Vagina (tissue), 2 donors: ENCODE measurements around the gene PPP1R13B. TPM values are rescaled to one million over a fixed set of nuclear protein-coding genes. Genes with fewer than 3 reads are reported as not detected.

ENCODE experiments used
- DNase-seq, 2 donors: peaks; one replicate each; pipeline ENCODE4 v3.0.0-alpha.2; 2017; ENCODE audit errors: extremely low spot score in 2 of 2
- H3K27ac ChIP-seq: fragments of 200-600 bp; sonication (generic); one replicate; pipeline ENCODE4 v1.5.1; 2019
- H3K27me3 ChIP-seq: fragments of 200-600 bp; sonication (generic); one replicate; pipeline ENCODE4 v1.5.1; 2019
- H3K36me3 ChIP-seq, 2 donors: fragments of 200-600 bp; sonication (generic); one replicate each; pipeline ENCODE4 v1.5.1; 2017 to 2019
- H3K4me1 ChIP-seq: fragments of 200-600 bp; sonication (generic); one replicate; pipeline ENCODE4 v1.5.1; 2019
- H3K4me3 ChIP-seq, 2 donors: fragments of 200-600 bp; sonication (generic); 1 replicate in 1 of 2; 2 replicates in 1 of 2; pipeline ENCODE4 v1.5.1; 2016 to 2019
- H3K9me3 ChIP-seq: fragments of 200-600 bp; sonication (generic); one replicate; pipeline ENCODE4 v1.5.1; 2019
- POLR2A ChIP-seq, 2 donors: fragments of 450-650 bp; IDR thresholded peaks; one replicate each; pipeline ENCODE4 v1.6.1; 2017; ENCODE audit warnings: antibody characterized with exemption in 2 of 2, mild to moderate bottlenecking in 2 of 2, moderate library complexity in 2 of 2
- POLR2AphosphoS5 ChIP-seq, 2 donors: sonication (generic); formaldehyde crosslinking; IDR thresholded peaks; one replicate each; pipeline ENCODE4 v1.9.0; 2017; ENCODE audit warnings: antibody characterized with exemption in 2 of 2, mild to moderate bottlenecking in 2 of 2, low read depth in 1 of 2; ENCODE audit not compliant: insufficient read depth in 1 of 2
- intact Hi-C: fragments of 100-400 bp; cut with DNase I; formaldehyde crosslinking; loops from one replicate; pipeline ENCODE4 v1.15.1; 2023
- total RNA-seq: library from RNA; depleted of rRNA; stranded (reverse); fragments of >200 nt; gene quantifications from one replicate; pipeline ENCODE4 v1.2.3, GENCODE V29; 2016
- TF ChIP-seq, protein P1 (sequence below), 3 experiments: fragments of 450-650 bp in 2 of 3; fragments of 200-600 bp in 1 of 3; sonication (generic) in 1 of 3; IDR thresholded peaks; one replicate each; pipeline ENCODE4 v1.5.1; 2017 to 2019; ENCODE audit warnings: antibody characterized with exemption in 3 of 3, mild to moderate bottlenecking in 2 of 3, moderate library complexity in 2 of 3

The PPP1R13B gene
- total RNA-seq, 1 donor from 2014 or later = 34.1 TPM

DNA sequence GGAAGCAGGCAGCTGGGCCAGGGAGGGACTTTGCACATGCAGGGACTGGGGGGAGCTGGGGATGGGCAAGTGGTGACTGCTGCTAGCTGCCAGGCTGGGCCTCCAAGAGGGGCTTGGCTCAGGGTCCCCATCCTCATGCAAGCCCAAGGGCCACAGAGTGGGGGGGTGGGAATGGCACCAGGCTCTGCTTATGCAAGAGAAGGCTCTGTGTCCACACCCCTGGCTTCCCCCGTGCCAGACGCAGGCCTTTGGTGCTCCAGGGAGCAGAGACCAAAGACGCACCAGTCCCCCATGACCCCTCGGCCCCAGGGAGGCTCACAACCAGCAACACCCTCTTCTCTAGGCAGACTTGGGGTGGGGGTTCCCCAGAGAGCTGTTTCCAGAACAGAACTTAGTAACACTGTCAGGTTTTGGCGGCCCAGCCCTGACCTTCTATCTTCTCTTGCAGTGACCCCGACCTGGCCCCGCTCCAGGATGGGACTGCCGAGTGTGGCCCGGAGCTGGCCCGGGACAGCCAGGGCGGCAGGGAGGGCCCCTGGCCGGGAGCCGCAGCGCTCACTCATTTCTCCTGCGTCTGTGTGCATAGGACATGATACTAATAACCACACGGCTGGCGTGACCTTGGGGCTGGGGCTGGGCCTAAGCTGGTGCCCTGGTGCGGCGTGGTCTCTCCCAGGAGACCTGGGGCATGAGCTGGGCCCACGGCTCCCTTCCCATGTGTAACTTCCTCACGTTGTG lies 146.5 kb downstream of the PPP1R13B start:
- TF ChIP-seq POLR2AphosphoS5 (IDR thresholded peaks at IDR 0.05; ENCODE audit: insufficient read depth in 1 of 2, low read depth in 1 of 2) = no peak
- TF ChIP-seq, protein P1, sequence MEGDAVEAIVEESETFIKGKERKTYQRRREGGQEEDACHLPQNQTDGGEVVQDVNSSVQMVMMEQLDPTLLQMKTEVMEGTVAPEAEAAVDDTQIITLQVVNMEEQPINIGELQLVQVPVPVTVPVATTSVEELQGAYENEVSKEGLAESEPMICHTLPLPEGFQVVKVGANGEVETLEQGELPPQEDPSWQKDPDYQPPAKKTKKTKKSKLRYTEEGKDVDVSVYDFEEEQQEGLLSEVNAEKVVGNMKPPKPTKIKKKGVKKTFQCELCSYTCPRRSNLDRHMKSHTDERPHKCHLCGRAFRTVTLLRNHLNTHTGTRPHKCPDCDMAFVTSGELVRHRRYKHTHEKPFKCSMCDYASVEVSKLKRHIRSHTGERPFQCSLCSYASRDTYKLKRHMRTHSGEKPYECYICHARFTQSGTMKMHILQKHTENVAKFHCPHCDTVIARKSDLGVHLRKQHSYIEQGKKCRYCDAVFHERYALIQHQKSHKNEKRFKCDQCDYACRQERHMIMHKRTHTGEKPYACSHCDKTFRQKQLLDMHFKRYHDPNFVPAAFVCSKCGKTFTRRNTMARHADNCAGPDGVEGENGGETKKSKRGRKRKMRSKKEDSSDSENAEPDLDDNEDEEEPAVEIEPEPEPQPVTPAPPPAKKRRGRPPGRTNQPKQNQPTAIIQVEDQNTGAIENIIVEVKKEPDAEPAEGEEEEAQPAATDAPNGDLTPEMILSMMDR (IDR thresholded peaks at IDR 0.05) = no peak
- TF ChIP-seq POLR2A (IDR thresholded peaks at IDR 0.05) = no peak
- Histone ChIP-seq H3K27me3 (no peaks in the 10 kb centered on the region), H3K27ac (no peak overlapping the region), H3K4me1 (peaks cover 36% of the 10 kb centered on the region), H3K9me3 (no peaks in the 10 kb centered on the region), H3K36me3 (peaks cover 0 to 53% of the 10 kb centered on the region in 2 donors), H3K4me3 (no peak overlapping the region)
- intact Hi-C loops = no loop called here
- no peak for DNase-seq

DNA sequence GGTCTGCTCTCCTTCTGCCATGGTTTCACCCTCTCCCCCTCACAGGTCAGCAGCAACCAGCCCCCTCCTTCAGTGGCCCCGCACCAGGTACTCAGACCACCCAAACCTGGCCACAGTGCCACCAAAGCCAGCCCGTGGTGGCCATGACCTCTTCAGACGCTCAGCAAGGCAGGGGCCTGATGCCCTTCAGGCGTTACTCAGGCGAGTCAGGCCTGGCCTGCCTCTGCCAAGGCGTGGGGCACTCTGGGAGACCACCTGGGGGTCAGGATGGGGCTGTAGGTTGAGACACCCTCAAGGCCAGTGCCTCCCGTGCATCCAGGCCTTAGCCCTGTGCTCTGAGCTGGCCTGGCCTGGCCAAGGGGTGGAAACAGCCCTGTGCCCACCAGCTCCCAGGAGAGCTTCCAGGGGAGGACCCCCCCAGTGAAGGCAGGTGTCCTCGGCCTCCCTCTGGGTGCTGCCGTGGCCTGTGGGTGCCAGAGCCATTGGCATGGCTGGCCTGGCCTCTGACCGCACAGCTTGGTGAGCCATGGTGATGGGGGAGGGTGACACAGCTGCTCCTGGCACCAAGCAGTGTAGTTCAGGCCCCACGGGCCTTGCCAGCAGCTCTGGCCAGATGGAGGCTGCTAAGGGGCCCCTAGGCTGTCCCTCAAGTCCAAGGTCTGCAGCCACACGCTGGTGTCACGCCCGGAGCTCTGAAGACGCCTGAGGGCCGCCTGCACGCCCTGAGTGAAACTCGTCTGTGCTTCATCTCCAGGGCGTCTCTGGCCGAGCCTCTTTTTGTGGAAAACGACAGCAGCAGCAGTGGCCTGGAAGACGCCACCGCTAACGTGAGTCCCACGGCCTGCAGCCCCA lies 147.2 kb downstream of the PPP1R13B start:
- H3K27ac ChIP-seq = no peak overlapping the region
- peaks cover 43% of the 10 kb centered on the region for H3K4me1 ChIP-seq
- TF ChIP-seq POLR2AphosphoS5 (IDR thresholded peaks at IDR 0.05; ENCODE audit: insufficient read depth in 1 of 2, low read depth in 1 of 2) (peak in 1 of 2 donors; percentile 10), POLR2A (IDR thresholded peaks at IDR 0.05) (no peak)
- TF ChIP-seq, protein P1 (IDR thresholded peaks at IDR 0.05) = no peak
- no peaks in the 10 kb centered on the region for H3K27me3 ChIP-seq
- peaks cover 0 to 53% of the 10 kb centered on the region in 2 donors for H3K36me3 ChIP-seq
- DNase-seq = peak in 1 of 2 donors; percentile 94
- H3K9me3 ChIP-seq = no peaks in the 10 kb centered on the region
- intact Hi-C loops = no loop called here
- no peak overlapping the region for H3K4me3 ChIP-seq

DNA sequence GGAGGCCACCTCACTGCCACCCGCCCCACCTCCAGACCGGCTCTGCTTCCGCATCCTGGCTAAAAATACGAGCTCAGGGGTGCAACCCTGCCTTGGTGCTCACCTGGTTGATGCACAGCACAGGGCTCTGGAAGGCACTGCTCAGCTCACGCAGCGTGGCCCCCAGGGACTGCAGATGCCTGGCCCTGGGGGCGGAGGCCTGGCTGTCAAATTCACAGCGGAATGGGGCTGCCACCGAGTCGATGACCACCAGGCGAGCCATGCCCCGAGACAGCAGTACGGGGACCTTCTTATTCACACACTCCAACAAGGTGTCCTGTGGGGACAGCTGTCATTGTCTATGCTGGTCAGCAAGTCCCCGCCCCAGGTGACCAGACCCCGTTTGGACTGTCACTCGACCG lies 148.1 kb downstream of the PPP1R13B start:
- Histone ChIP-seq H3K4me3 (no peak overlapping the region), H3K27me3 (no peaks in the 10 kb centered on the region), H3K36me3 (peaks cover 6 to 58% of the 10 kb centered on the region in 2 donors), H3K4me1 (peaks cover 43% of the 10 kb centered on the region), H3K9me3 (no peaks in the 10 kb centered on the region), H3K27ac (no peak overlapping the region)
- intact Hi-C loops = no loop called here
- TF ChIP-seq POLR2A (IDR thresholded peaks at IDR 0.05) (no peak), POLR2AphosphoS5 (IDR thresholded peaks at IDR 0.05; ENCODE audit: insufficient read depth in 1 of 2, low read depth in 1 of 2) (no peak)
- TF ChIP-seq, protein P1 (IDR thresholded peaks at IDR 0.05) = no peak
- DNase-seq = no peak

DNA sequence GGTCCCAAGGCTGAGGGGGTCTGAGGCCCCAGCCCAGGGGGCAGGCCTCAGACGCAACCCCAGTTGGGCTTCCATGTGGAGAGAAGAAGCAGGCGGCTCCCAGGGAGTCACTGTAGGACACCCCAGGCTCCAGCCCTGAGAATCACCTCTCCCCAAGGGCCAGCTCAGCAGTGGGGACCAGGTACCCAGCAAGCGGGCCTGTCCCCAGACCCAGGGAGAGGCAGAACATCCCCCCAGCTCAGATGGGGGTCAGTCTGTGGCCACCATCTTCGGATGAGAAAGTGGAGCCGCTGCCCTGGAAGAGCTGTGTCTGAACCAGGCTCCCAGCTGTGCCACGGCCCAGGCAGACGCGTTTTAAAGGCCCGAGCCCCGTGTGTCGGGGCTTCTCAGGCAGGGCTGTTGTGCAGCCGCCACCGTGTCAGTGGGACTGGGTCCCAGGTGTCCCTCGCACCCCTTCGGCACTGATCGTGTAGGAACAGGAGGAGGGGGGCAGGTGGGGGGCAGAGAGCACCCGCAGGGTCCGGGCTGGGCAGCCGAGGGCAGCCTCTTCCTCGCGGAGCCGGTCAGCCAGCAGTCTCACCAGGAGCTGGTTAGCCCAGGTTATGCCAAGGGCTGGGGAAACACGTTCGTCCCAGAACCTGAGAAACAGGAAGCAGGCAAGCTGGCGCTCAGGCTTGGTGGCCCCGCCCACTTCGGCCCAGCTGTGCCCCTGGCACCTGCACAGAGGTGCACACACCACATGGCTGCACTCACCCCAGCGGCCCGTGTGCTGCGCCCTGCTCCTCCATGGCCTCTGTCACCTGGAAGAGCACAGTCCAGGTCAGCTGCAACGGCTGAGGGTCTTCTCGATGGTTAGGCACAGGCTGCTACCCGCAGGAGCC lies 148.8 kb downstream of the PPP1R13B start:
- intact Hi-C loops = no loop called here
- TF ChIP-seq, protein P1 (IDR thresholded peaks at IDR 0.05) = no peak
- TF ChIP-seq POLR2AphosphoS5 (IDR thresholded peaks at IDR 0.05; ENCODE audit: insufficient read depth in 1 of 2, low read depth in 1 of 2) = peak in 1 of 2 donors; percentile 22
- peak overlapping the region; percentile 62 for H3K27ac ChIP-seq
- peaks cover 50% of the 10 kb centered on the region for H3K4me1 ChIP-seq
- no peaks in the 10 kb centered on the region for H3K9me3 ChIP-seq
- no peak overlapping the region for H3K4me3 ChIP-seq
- peaks cover 7 to 60% of the 10 kb centered on the region in 2 donors for H3K36me3 ChIP-seq
- DNase-seq = peak in 1 of 2 donors; percentile 96
- no peaks in the 10 kb centered on the region for H3K27me3 ChIP-seq
